HG03575 (cell line): ENCODE results near the gene ZNF362.
"Not testable (repeated sequence)": the region's sequence is repeated elsewhere in the genome, so short reads cannot be mapped to it uniquely, and the experiment has no call there.

Experiments used
- ATAC-seq: cut with Tn5 transposase; IDR thresholded peaks from one replicate; pipeline ENCODE4 v1.9.1; 2021; ENCODE audit not compliant: unreplicated experiment, insufficient number of reproducible peaks, low FRiP score; ENCODE audit errors: extremely low read depth

The ZNF362 gene

GRCh38 chr1:33276573-33277298 is 20.4 kb downstream of the ZNF362 start:
- no peak for ATAC-seq

- ATAC-seq: no peak
These were observed 21.3 kb downstream of the ZNF362 start for GRCh38 chr1:33277488-33278084.

- ATAC-seq: no peak
These were observed 23.9 kb downstream of the ZNF362 start for GRCh38 chr1:33280091-33280661.

- ATAC-seq: no peak
These were observed 25.4 kb downstream of the ZNF362 start for GRCh38 chr1:33281554-33282303.

GRCh38 chr1:33282791-33283190 is 26.5 kb downstream of the ZNF362 start:
- no peak for ATAC-seq

GRCh38 chr1:33284049-33284448 is 27.8 kb downstream of the ZNF362 start:
- ATAC-seq: no peak

GRCh38 chr1:33286451-33287185 is 30.3 kb downstream of the ZNF362 start:
- no peak for ATAC-seq

- no peak for ATAC-seq
These were observed 31.0 kb downstream of the ZNF362 start for GRCh38 chr1:33287317-33287716.

- no peak for ATAC-seq
These were observed 32.9 kb downstream of the ZNF362 start for GRCh38 chr1:33288976-33289857.

GRCh38 chr1:33289858-33290154 is 33.5 kb downstream of the ZNF362 start:
- ATAC-seq: no peak

- ATAC-seq: not testable (repeated sequence)
These were observed 34.3 kb downstream of the ZNF362 start for GRCh38 chr1:33290615-33291014.

GRCh38 chr1:33292726-33293340 is 36.5 kb downstream of the ZNF362 start:
- no peak for ATAC-seq

GRCh38 chr1:33294071-33295010 is 38.0 kb downstream of the ZNF362 start:
- no peak for ATAC-seq

GRCh38 chr1:33295023-33295422 is 38.7 kb downstream of the ZNF362 start:
- no peak for ATAC-seq

GRCh38 chr1:33295450-33296081 is 39.3 kb downstream of the ZNF362 start:
- no peak for ATAC-seq

GRCh38 chr1:33296082-33296458 is 39.8 kb downstream of the ZNF362 start:
- ATAC-seq: no peak

- ATAC-seq: no peak
These were observed 40.5 kb downstream of the ZNF362 start for GRCh38 chr1:33296824-33297223.
